SU-DHL-6 (cell line): ENCODE results near the gene ABCB9.

Experiments used
- H2AFZ ChIP-seq: fragments of 200-600 bp; sonication (generic); 2 replicates; pipeline ENCODE4 v1.6.1; 2014; ENCODE audit warnings: low read depth, mild to moderate bottlenecking, moderate library complexity, mixed read lengths, antibody characterized with exemption, low read length; ENCODE audit not compliant: severe bottlenecking
- H3F3A ChIP-seq: fragments of 200-600 bp; shearing (Covaris generic); 2 replicates; pipeline ENCODE4 v1.6.0; 2016; ENCODE audit warnings: antibody characterized with exemption, mild to moderate bottlenecking; ENCODE audit not compliant: insufficient read depth
- H3K27ac ChIP-seq: fragments of 200-600 bp; sonication (generic); 2 replicates; pipeline ENCODE4 v1.5.1; 2016; ENCODE audit warnings: low read depth, mild to moderate bottlenecking, low read length, moderate library complexity, mixed read lengths
- H3K27me3 ChIP-seq: fragments of 200-600 bp; sonication (generic), shearing (Covaris generic); 2 replicates; pipeline ENCODE4 v1.6.0; 2014; ENCODE audit warnings: mild to moderate bottlenecking, low read length
- H3K36me3 ChIP-seq: fragments of 200-600 bp; sonication (generic); 2 replicates; pipeline ENCODE4 v1.6.1; 2014; ENCODE audit warnings: mild to moderate bottlenecking, low read length, mixed read lengths
- H3K4me2 ChIP-seq: fragments of 300-600, 200-600 bp; shearing (Covaris generic), sonication (generic); 2 replicates; pipeline ENCODE4 v1.6.0; 2014; ENCODE audit warnings: low read length, low read depth, mild to moderate bottlenecking; ENCODE audit not compliant: poor library complexity, severe bottlenecking
- H3K4me3 ChIP-seq: fragments of 200-600 bp; sonication (generic); 2 replicates; pipeline ENCODE4 v1.5.1; 2014; ENCODE audit warnings: antibody characterized with exemption, low read length, mild to moderate bottlenecking, mixed read lengths; ENCODE audit not compliant: insufficient read depth, poor library complexity, severe bottlenecking
- H3K79me2 ChIP-seq: fragments of 200-600 bp; sonication (generic); 2 replicates; pipeline ENCODE4 v1.6.1; 2014; ENCODE audit warnings: mild to moderate bottlenecking, low read length, moderate library complexity; ENCODE audit not compliant: insufficient read depth
- H3K9ac ChIP-seq: fragments of 200-600 bp; sonication (generic); 2 replicates; pipeline ENCODE4 v1.7.0; 2014; ENCODE audit warnings: mild to moderate bottlenecking, low read length
- H3K9me2 ChIP-seq: fragments of 200-600 bp; sonication (generic); replicated peaks from 2 replicates; pipeline ENCODE4 v1.6.1; 2014; ENCODE audit warnings: low read length; ENCODE audit not compliant: insufficient read depth
- H3K9me3 ChIP-seq: fragments of 200-600 bp; sonication (generic); 2 replicates; pipeline ENCODE4 v1.6.1; 2014; ENCODE audit warnings: low read length, mixed read lengths; ENCODE audit not compliant: insufficient read depth
- H4K20me1 ChIP-seq: fragments of 200-600 bp; sonication (generic); 2 replicates; pipeline ENCODE4 v1.6.1; 2014; ENCODE audit warnings: low read depth, mild to moderate bottlenecking, antibody characterized with exemption, low read length, moderate library complexity, mixed read lengths
- EZH2phosphoT487 ChIP-seq: fragments of 200-600 bp; sonication (generic), shearing (Covaris generic); conservative IDR thresholded peaks from 2 replicates; pipeline ENCODE4 v1.6.1; 2018; ENCODE audit warnings: mild to moderate bottlenecking, antibody characterized with exemption, low read length, moderate library complexity, mixed read lengths
- TF ChIP-seq, protein P1 (sequence below): fragments of 200-600 bp; sonication (generic); IDR thresholded peaks from one replicate; pipeline ENCODE4 v1.5.1; 2017; ENCODE audit warnings: antibody characterized with exemption, mild to moderate bottlenecking, low read length, moderate library complexity; ENCODE audit not compliant: insufficient read depth, poor library complexity, severe bottlenecking

Gene ABCB9

DNA sequence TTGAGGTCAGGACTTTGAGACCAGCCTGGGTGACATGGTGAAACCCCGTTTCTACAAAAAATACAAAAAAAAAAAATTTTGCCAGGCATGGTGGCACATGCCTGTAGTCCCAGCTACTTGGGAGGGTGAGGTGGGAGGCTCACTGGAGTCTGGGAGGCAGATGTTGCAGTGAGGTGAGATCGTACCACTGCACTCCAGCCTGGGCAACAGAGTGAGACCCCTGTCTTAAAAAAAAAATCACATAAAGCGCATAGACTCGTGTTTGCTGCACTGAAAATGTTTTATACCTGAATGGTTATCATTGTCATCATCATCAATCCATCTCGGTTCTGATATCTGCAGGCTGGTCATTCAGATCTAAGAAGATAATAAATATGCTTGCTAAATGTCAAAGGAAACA, 45.6 kb downstream of the ABCB9 start:
- no peaks in the 10 kb centered on the region for H3K9me2 ChIP-seq
- no peaks in the 10 kb centered on the region for H4K20me1 ChIP-seq
- H3K36me3 ChIP-seq = no peaks in the 10 kb centered on the region
- no peak overlapping the region for H3K27ac ChIP-seq
- no peaks in the 10 kb centered on the region for H3K27me3 ChIP-seq
- H3K79me2 ChIP-seq = no peaks in the 10 kb centered on the region
- no peak overlapping the region for H2AFZ ChIP-seq
- H3K9ac ChIP-seq = no peak overlapping the region
- TF ChIP-seq, protein P1, sequence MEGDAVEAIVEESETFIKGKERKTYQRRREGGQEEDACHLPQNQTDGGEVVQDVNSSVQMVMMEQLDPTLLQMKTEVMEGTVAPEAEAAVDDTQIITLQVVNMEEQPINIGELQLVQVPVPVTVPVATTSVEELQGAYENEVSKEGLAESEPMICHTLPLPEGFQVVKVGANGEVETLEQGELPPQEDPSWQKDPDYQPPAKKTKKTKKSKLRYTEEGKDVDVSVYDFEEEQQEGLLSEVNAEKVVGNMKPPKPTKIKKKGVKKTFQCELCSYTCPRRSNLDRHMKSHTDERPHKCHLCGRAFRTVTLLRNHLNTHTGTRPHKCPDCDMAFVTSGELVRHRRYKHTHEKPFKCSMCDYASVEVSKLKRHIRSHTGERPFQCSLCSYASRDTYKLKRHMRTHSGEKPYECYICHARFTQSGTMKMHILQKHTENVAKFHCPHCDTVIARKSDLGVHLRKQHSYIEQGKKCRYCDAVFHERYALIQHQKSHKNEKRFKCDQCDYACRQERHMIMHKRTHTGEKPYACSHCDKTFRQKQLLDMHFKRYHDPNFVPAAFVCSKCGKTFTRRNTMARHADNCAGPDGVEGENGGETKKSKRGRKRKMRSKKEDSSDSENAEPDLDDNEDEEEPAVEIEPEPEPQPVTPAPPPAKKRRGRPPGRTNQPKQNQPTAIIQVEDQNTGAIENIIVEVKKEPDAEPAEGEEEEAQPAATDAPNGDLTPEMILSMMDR = no peak
- TF ChIP-seq EZH2phosphoT487 = no peak
- no peak overlapping the region for H3K4me2 ChIP-seq
- H3F3A ChIP-seq = no peaks in the 10 kb centered on the region
- no peaks in the 10 kb centered on the region for H3K9me3 ChIP-seq
- no peak overlapping the region for H3K4me3 ChIP-seq

DNA sequence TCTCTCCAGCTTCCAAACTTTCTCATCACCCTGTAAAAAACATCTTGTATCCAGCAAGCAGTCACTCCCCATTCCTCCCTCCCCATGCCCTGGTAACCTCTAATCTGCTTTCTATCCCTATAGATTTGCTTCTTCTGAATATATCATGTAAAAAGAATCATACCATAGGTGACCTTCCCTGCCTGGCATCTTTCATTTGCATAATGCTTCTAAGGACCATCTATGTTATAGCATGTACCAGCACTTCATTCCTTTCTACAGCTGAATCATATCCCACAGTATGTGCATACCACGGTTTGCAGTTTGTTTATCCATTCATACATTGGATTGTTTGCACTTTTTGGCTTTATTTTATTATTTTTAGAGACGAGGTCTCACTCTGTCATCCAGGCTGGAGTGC, 47.4 kb downstream of the ABCB9 start:
- H3K9me2 ChIP-seq = no peaks in the 10 kb centered on the region
- H3K27ac ChIP-seq = no peak overlapping the region
- H3K79me2 ChIP-seq = no peaks in the 10 kb centered on the region
- no peak overlapping the region for H3K9ac ChIP-seq
- no peaks in the 10 kb centered on the region for H3F3A ChIP-seq
- no peak overlapping the region for H3K4me3 ChIP-seq
- H2AFZ ChIP-seq = no peak overlapping the region
- H3K36me3 ChIP-seq = no peaks in the 10 kb centered on the region
- no peak for TF ChIP-seq EZH2phosphoT487
- H3K9me3 ChIP-seq = no peaks in the 10 kb centered on the region
- H3K27me3 ChIP-seq = no peaks in the 10 kb centered on the region
- H4K20me1 ChIP-seq = no peaks in the 10 kb centered on the region
- no peak overlapping the region for H3K4me2 ChIP-seq

DNA sequence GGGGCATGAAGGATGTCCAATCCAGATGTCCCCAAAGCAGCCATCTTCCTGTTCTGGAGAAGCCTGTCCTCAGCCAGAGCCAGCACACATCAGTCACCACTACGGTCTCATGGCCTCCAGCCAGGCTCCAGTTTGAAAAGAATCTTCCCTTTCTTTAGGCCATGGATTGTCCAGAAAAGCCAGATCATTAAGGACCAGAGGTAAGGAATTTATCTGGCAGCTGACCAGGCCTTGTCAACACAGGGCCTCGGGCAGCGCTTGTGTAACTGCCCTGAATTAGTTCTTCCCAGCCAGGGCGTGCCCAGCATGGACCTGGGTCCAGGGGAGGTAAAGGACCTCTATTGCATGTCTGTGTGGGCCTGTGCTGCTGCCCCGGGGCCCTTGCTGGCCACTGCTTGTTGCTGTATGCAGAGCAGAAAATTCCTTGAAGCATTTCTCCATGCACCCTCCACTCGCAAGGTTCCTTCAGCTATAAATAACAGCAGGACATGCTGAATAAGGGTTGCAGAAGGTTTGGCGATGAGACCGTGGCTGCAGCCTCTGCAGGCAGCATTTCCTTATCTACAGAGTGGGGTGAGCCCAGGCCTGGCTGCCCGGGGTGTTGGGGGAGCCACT, 48.6 kb downstream of the ABCB9 start:
- Histone ChIP-seq H3K4me2 (no peak overlapping the region), H3K27ac (no peak overlapping the region)

More for the DNA sequence above, 48.6 kb downstream of the ABCB9 start:
- Histone ChIP-seq H4K20me1 (no peaks in the 10 kb centered on the region), H3K4me3 (no peak overlapping the region), H3K36me3 (no peaks in the 10 kb centered on the region), H3K9me2 (no peaks in the 10 kb centered on the region), H3K79me2 (no peaks in the 10 kb centered on the region), H3F3A (no peaks in the 10 kb centered on the region), H3K9me3 (no peaks in the 10 kb centered on the region), H3K9ac (no peak overlapping the region), H2AFZ (no peak overlapping the region), H3K27me3 (no peaks in the 10 kb centered on the region)
- no peak for TF ChIP-seq EZH2phosphoT487
- TF ChIP-seq, protein P1 = no peak
